Loucy (cell line): ENCODE data around the gene ADAMTS2.

ENCODE experiments used
- H2AFZ ChIP-seq: fragments of 200-600 bp; sonication (generic); 2 replicates; pipeline ENCODE4 v1.6.0; 2016; ENCODE audit warnings: antibody characterized with exemption, mild to moderate bottlenecking, low read length, moderate library complexity
- H3F3A ChIP-seq: fragments of 200-600 bp; 2 replicates; pipeline ENCODE4 v1.6.0; 2016; ENCODE audit warnings: antibody characterized with exemption, low read depth, mild to moderate bottlenecking
- H3K27me3 ChIP-seq: fragments of 200-600 bp; sonication (generic); 2 replicates; pipeline ENCODE4 v1.6.1; 2014; ENCODE audit warnings: low read length, mild to moderate bottlenecking; ENCODE audit not compliant: insufficient read depth, poor library complexity, severe bottlenecking
- H3K36me3 ChIP-seq: fragments of 200-600 bp; sonication (generic); 2 replicates; pipeline ENCODE4 v1.6.1; 2016; ENCODE audit warnings: low read length; ENCODE audit not compliant: insufficient read depth
- H3K4me1 ChIP-seq: fragments of 200-600 bp; sonication (generic); 2 replicates; pipeline ENCODE4 v1.5.1; 2014; ENCODE audit warnings: low read length, mild to moderate bottlenecking; ENCODE audit not compliant: insufficient read depth, poor library complexity, severe bottlenecking
- H3K4me2 ChIP-seq: fragments of 200-600 bp; sonication (generic); 2 replicates; pipeline ENCODE4 v1.6.0; 2014; ENCODE audit warnings: antibody characterized with exemption, low read length, low read depth, mild to moderate bottlenecking; ENCODE audit not compliant: poor library complexity, severe bottlenecking
- H3K4me3 ChIP-seq: fragments of 200-600 bp; sonication (generic); 2 replicates; pipeline ENCODE4 v1.5.1; 2014; ENCODE audit warnings: low read length, mild to moderate bottlenecking, mixed read lengths; ENCODE audit not compliant: poor library complexity, severe bottlenecking
- H3K79me2 ChIP-seq: fragments of 200-600 bp; sonication (generic); 2 replicates; pipeline ENCODE4 v1.6.1; 2014; ENCODE audit warnings: low read length; ENCODE audit not compliant: insufficient read depth
- H3K9ac ChIP-seq: fragments of 200-600 bp; sonication (generic); 2 replicates; pipeline ENCODE4 v1.6.0; 2014; ENCODE audit warnings: mild to moderate bottlenecking, low read depth, low read length, moderate library complexity; ENCODE audit not compliant: poor library complexity, severe bottlenecking
- H3K9me2 ChIP-seq: fragments of 200-600 bp; sonication (generic); replicated peaks from 2 replicates; pipeline ENCODE4 v1.6.1; 2016; ENCODE audit warnings: low read depth, low read length, mixed read lengths
- H3K9me3 ChIP-seq: fragments of 200-600 bp; sonication (generic); 2 replicates; pipeline ENCODE4 v1.6.1; 2014; ENCODE audit warnings: mild to moderate bottlenecking, antibody characterized with exemption, low read length, low read depth; ENCODE audit not compliant: insufficient read depth
- H4K20me1 ChIP-seq: fragments of 200-600 bp; sonication (generic); 2 replicates; pipeline ENCODE4 v1.6.0; 2014; ENCODE audit warnings: antibody characterized with exemption, low read length, mild to moderate bottlenecking; ENCODE audit not compliant: insufficient read depth, poor library complexity, severe bottlenecking
- CTCF ChIP-seq: fragments of 200-600 bp; sonication (generic); conservative IDR thresholded peaks from 2 replicates; pipeline ENCODE4 v1.5.1; 2014; ENCODE audit warnings: mild to moderate bottlenecking, antibody characterized with exemption, low read length
- EZH2phosphoT487 ChIP-seq: fragments of 200-600 bp; IDR thresholded peaks from 2 replicates; pipeline ENCODE4 v1.6.1; 2018; ENCODE audit warnings: antibody characterized with exemption, mild to moderate bottlenecking, moderate library complexity, borderline replicate concordance

Gene ADAMTS2

GRCh38 chr5:179264053-179264782 lies 81.0 kb downstream of the ADAMTS2 start:
- Histone ChIP-seq H3K9ac (no peak overlapping the region), H3K9me2 (no peaks in the 10 kb centered on the region), H2AFZ (no peak overlapping the region), H4K20me1 (no peaks in the 10 kb centered on the region), H3K4me2 (no peak overlapping the region), H3K36me3 (no peaks in the 10 kb centered on the region), H3K27me3 (no peaks in the 10 kb centered on the region), H3K79me2 (no peaks in the 10 kb centered on the region), H3K4me1 (no peaks in the 10 kb centered on the region), H3F3A (no peaks in the 10 kb centered on the region), H3K4me3 (no peak overlapping the region), H3K9me3 (no peaks in the 10 kb centered on the region)
- no peak for TF ChIP-seq CTCF
- TF ChIP-seq EZH2phosphoT487: no peak

- H3K79me2 ChIP-seq: no peaks in the 10 kb centered on the region
- H3K27me3 ChIP-seq: no peaks in the 10 kb centered on the region
- H3K9me3 ChIP-seq: no peaks in the 10 kb centered on the region
- H3K9me2 ChIP-seq: no peaks in the 10 kb centered on the region
- H3K36me3 ChIP-seq: no peaks in the 10 kb centered on the region
- no peaks in the 10 kb centered on the region for H3F3A ChIP-seq
- H3K4me3 ChIP-seq: no peak overlapping the region
- H2AFZ ChIP-seq: no peak overlapping the region
- no peak for TF ChIP-seq EZH2phosphoT487
- TF ChIP-seq CTCF: no peak
- no peaks in the 10 kb centered on the region for H4K20me1 ChIP-seq
- no peak overlapping the region for H3K9ac ChIP-seq
- H3K4me2 ChIP-seq: no peak overlapping the region
- no peaks in the 10 kb centered on the region for H3K4me1 ChIP-seq
Observed at GRCh38 chr5:179263391-179264052, 81.7 kb downstream of the ADAMTS2 start.

DNA sequence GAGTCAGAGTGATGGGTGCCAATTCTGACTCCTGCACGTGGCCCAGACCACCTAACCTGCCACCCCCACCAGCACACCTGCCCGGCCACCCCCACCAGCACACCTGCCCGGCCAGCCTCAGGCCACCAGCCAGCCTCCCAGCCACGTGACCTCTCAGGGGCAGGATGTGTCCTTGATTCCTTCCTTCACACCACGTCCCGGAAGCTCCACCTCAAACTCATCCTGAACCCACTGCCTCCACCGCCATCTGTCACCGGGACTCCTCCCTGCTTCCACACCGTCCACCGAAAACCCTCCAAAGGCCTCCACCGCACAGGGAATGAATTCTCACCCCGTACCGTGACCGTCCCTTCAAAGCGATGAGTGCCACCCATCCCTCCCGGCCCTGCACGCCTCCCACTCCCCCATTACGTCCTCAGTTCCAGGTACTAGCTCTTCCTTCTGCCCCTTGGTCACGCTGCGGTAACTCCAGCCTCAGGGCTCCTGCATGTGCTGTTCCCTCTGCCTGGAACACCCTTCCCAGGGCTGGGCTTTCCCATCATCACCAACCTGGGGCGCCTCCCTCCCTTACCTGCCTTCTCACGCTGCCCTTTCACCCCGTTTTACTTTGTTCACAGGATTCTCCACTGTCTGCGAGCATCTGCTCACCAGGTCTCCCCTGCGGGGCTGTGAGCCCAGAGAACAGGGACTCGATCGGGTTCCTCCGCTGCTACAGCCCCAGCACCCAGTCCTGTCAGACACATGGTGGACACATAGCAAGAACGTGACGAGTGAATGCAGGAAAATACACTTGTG lies 82.9 kb downstream of the ADAMTS2 start:
- no peaks in the 10 kb centered on the region for H4K20me1 ChIP-seq
- H2AFZ ChIP-seq: no peak overlapping the region
- no peaks in the 10 kb centered on the region for H3K9me2 ChIP-seq
- no peak overlapping the region for H3K4me2 ChIP-seq
- H3K27me3 ChIP-seq: no peaks in the 10 kb centered on the region
- no peaks in the 10 kb centered on the region for H3K36me3 ChIP-seq
- H3K79me2 ChIP-seq: no peaks in the 10 kb centered on the region
- H3K9ac ChIP-seq: no peak overlapping the region
- H3K4me1 ChIP-seq: no peaks in the 10 kb centered on the region
- no peaks in the 10 kb centered on the region for H3K9me3 ChIP-seq
- H3F3A ChIP-seq: no peaks in the 10 kb centered on the region
- TF ChIP-seq CTCF (no peak), EZH2phosphoT487 (no peak)
- no peak overlapping the region for H3K4me3 ChIP-seq
